AG10803 (cell line): ENCODE results near the gene SLN.

ENCODE experiments used
- DNase-seq: peaks from one replicate; pipeline ENCODE4 v3.0.0; 2010; ENCODE audit warnings: low read depth
- H3K4me3 ChIP-seq: 2 replicates; pipeline ENCODE4 v1.5.1; 2011; ENCODE audit warnings: mild to moderate bottlenecking, low read length, control low read depth
- TF ChIP-seq, protein P1 (sequence below): conservative IDR thresholded peaks from 2 replicates; pipeline ENCODE4 v1.5.1; 2011; ENCODE audit warnings: mild to moderate bottlenecking, low read length, control low read depth, inconsistent platforms

SLN gene

DNA sequence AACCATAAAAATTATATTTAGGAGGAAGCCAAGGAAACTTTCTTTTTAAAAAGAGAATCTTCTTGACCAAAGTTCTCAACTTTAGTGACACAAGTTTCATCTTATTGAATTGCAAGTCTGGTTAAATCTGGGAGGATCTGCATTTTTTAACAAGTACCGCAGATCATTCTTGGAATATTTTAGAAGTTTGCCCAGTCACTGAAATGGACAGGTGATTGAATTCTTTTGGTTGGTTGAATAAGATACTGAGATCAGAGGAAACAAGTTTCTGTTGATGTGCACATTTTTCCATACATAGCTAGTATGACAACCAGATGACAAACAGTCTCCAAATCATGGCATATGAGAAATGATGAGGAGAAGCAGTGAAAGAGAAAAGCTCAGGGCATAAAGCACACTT, 50.2 kb downstream of the SLN start:
- TF ChIP-seq, protein P1, sequence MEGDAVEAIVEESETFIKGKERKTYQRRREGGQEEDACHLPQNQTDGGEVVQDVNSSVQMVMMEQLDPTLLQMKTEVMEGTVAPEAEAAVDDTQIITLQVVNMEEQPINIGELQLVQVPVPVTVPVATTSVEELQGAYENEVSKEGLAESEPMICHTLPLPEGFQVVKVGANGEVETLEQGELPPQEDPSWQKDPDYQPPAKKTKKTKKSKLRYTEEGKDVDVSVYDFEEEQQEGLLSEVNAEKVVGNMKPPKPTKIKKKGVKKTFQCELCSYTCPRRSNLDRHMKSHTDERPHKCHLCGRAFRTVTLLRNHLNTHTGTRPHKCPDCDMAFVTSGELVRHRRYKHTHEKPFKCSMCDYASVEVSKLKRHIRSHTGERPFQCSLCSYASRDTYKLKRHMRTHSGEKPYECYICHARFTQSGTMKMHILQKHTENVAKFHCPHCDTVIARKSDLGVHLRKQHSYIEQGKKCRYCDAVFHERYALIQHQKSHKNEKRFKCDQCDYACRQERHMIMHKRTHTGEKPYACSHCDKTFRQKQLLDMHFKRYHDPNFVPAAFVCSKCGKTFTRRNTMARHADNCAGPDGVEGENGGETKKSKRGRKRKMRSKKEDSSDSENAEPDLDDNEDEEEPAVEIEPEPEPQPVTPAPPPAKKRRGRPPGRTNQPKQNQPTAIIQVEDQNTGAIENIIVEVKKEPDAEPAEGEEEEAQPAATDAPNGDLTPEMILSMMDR: no peak
- H3K4me3 ChIP-seq: no peak overlapping the region
- no peak for DNase-seq

DNA sequence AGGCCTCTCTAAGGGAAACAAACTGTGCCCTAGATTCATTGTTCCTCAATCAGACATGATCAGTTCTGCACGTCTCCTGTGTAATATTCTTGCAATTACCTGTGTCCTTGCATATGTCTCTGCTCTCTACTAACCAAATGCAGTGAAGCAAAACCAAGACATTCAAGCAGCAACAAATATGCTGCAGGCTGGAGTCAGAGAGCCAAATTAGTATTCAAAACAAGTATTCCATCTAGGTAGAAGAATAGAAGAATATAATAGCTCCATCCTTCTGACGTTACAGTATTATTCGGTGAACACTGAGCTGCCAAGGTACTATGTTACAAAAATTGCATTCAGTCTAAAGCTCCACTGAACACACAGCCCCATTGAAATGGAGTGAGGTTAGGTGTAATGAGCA, 51.8 kb downstream of the SLN start:
- DNase-seq: no peak
- TF ChIP-seq, protein P1: no peak
- H3K4me3 ChIP-seq: no peak overlapping the region

DNA sequence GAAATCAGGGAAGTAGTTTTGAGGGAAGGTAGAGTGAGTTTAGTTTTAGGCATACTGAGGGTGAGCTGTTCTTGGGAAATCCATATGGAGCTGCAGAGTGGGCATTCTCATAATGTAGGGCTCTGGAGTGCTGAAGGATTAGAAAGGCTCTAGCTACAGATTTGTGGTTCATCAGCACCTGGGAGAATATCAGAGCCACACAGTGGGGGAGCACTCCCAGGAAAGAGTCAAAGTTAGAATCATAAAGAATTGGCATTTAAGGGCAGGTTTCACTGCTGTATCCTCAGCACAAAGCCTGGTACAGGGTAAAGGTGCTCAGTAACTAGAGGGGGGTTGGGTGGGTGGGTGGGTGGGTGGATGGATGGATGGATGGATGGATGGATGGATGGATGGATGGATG, 52.5 kb downstream of the SLN start:
- TF ChIP-seq, protein P1: no peak
- DNase-seq: no peak
- no peak overlapping the region for H3K4me3 ChIP-seq
